ENCODE results near the gene ABTB2. TPM values are rescaled to one million over a fixed set of nuclear protein-coding genes. Genes with fewer than 3 reads are reported as not detected.

ABTB2 gene
- total and polyA plus RNA-seq, 2 of the 8 experiments (the other 6 are each of a cell fraction or from before 2014, with no cell fraction given): 7.7 to 10.2 TPM

GRCh38 chr11:34155057-34155756, 202.6 kb downstream of the ABTB2 start (continued):
- no peak for TF ChIP-seq TCF12 (IDR thresholded peaks at IDR 0.05; ENCODE audit: low read depth, low read length)
- TF ChIP-seq POLR2A (IDR thresholded peaks at IDR 0.05; ENCODE audit: control extremely low read depth in 1 of 2, low read depth in 2 of 2, low read length in 2 of 2): no peak
- no peak for TF ChIP-seq JUN (IDR thresholded peaks at IDR 0.05; ENCODE audit: low read depth, low read length)
- TF ChIP-seq NRF1 (IDR thresholded peaks at IDR 0.05; ENCODE audit: low read depth, low read length): no peak
- TF ChIP-seq TBP (IDR thresholded peaks at IDR 0.05; ENCODE audit: low read depth, low read length): no peak
- TF ChIP-seq TEAD4 (IDR thresholded peaks at IDR 0.05; ENCODE audit: low read depth, low read length): no peak
- TF ChIP-seq SIN3A (conservative IDR thresholded peaks at IDR 0.05 in 1 of 2, IDR thresholded peaks at IDR 0.05 in 1 of 2; ENCODE audit: low read depth in 1 of 2, low read length in 2 of 2): no peak
- TF ChIP-seq RFX5 (IDR thresholded peaks at IDR 0.05; ENCODE audit: borderline replicate concordance, low read depth, low read length): no peak
- TF ChIP-seq, protein P1, sequence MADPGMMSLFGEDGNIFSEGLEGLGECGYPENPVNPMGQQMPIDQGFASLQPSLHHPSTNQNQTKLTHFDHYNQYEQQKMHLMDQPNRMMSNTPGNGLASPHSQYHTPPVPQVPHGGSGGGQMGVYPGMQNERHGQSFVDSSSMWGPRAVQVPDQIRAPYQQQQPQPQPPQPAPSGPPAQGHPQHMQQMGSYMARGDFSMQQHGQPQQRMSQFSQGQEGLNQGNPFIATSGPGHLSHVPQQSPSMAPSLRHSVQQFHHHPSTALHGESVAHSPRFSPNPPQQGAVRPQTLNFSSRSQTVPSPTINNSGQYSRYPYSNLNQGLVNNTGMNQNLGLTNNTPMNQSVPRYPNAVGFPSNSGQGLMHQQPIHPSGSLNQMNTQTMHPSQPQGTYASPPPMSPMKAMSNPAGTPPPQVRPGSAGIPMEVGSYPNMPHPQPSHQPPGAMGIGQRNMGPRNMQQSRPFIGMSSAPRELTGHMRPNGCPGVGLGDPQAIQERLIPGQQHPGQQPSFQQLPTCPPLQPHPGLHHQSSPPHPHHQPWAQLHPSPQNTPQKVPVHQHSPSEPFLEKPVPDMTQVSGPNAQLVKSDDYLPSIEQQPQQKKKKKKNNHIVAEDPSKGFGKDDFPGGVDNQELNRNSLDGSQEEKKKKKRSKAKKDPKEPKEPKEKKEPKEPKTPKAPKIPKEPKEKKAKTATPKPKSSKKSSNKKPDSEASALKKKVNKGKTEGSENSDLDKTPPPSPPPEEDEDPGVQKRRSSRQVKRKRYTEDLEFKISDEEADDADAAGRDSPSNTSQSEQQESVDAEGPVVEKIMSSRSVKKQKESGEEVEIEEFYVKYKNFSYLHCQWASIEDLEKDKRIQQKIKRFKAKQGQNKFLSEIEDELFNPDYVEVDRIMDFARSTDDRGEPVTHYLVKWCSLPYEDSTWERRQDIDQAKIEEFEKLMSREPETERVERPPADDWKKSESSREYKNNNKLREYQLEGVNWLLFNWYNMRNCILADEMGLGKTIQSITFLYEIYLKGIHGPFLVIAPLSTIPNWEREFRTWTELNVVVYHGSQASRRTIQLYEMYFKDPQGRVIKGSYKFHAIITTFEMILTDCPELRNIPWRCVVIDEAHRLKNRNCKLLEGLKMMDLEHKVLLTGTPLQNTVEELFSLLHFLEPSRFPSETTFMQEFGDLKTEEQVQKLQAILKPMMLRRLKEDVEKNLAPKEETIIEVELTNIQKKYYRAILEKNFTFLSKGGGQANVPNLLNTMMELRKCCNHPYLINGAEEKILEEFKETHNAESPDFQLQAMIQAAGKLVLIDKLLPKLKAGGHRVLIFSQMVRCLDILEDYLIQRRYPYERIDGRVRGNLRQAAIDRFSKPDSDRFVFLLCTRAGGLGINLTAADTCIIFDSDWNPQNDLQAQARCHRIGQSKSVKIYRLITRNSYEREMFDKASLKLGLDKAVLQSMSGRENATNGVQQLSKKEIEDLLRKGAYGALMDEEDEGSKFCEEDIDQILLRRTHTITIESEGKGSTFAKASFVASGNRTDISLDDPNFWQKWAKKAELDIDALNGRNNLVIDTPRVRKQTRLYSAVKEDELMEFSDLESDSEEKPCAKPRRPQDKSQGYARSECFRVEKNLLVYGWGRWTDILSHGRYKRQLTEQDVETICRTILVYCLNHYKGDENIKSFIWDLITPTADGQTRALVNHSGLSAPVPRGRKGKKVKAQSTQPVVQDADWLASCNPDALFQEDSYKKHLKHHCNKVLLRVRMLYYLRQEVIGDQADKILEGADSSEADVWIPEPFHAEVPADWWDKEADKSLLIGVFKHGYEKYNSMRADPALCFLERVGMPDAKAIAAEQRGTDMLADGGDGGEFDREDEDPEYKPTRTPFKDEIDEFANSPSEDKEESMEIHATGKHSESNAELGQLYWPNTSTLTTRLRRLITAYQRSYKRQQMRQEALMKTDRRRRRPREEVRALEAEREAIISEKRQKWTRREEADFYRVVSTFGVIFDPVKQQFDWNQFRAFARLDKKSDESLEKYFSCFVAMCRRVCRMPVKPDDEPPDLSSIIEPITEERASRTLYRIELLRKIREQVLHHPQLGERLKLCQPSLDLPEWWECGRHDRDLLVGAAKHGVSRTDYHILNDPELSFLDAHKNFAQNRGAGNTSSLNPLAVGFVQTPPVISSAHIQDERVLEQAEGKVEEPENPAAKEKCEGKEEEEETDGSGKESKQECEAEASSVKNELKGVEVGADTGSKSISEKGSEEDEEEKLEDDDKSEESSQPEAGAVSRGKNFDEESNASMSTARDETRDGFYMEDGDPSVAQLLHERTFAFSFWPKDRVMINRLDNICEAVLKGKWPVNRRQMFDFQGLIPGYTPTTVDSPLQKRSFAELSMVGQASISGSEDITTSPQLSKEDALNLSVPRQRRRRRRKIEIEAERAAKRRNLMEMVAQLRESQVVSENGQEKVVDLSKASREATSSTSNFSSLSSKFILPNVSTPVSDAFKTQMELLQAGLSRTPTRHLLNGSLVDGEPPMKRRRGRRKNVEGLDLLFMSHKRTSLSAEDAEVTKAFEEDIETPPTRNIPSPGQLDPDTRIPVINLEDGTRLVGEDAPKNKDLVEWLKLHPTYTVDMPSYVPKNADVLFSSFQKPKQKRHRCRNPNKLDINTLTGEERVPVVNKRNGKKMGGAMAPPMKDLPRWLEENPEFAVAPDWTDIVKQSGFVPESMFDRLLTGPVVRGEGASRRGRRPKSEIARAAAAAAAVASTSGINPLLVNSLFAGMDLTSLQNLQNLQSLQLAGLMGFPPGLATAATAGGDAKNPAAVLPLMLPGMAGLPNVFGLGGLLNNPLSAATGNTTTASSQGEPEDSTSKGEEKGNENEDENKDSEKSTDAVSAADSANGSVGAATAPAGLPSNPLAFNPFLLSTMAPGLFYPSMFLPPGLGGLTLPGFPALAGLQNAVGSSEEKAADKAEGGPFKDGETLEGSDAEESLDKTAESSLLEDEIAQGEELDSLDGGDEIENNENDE (IDR thresholded peaks at IDR 0.05; ENCODE audit: insufficient replicate concordance, low read length): no peak
